ENCODE data around the gene TMEM231.
A peak's percentile ranks its signal among the peaks of the same experiment; 100 is the strongest.

Gene TMEM231

DNA sequence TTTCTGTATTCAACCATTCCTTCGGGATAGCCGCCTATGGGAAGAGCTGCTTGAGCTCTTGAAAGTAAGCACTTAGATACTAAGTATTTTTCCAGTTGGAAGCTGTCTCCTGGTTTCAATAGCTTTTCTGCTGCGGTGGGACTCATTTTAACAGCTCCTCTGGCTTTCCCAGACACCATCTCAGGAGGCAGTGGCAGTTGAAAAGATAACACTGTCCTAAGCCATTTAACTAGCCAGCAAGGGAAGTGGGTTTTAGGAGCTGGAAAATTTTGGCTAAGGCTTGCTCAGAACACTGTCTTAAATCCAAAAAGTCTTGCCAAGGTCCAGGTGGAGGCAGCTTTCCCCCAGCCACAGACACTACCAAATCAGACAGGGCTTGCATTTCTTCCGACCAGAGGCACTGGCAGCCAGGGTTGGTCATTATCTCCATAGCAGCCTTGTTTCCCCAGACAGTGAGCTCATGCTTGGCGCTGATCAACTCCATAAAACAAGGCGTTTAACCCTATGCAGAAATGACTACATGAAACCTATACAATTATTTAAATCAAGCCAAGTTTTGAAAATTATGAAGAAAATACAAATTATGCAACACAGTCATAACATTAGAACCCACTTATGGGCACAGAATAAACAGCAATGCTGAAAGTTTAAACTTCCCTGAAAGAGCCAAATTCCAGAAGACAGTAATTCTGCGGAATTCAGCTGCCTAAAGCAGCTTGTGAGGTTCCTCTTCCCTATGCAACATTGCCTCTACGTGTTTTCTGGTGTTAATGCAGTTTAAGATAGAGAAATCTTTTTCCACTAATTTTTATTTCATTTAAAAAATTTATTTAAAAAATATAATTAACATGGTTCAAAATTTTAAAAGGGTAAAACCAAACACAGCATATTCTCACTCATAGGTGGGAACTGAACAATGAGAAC lies 35.1 kb upstream of the TMEM231 start:
- DNase-seq (ENCODE audit: low spot score) = no peak

GRCh38 chr16:75589306-75589705 lies 33.3 kb upstream of the TMEM231 start:
- no peak for DNase-seq (ENCODE audit: low spot score)
- TF ChIP-seq, protein P1, sequence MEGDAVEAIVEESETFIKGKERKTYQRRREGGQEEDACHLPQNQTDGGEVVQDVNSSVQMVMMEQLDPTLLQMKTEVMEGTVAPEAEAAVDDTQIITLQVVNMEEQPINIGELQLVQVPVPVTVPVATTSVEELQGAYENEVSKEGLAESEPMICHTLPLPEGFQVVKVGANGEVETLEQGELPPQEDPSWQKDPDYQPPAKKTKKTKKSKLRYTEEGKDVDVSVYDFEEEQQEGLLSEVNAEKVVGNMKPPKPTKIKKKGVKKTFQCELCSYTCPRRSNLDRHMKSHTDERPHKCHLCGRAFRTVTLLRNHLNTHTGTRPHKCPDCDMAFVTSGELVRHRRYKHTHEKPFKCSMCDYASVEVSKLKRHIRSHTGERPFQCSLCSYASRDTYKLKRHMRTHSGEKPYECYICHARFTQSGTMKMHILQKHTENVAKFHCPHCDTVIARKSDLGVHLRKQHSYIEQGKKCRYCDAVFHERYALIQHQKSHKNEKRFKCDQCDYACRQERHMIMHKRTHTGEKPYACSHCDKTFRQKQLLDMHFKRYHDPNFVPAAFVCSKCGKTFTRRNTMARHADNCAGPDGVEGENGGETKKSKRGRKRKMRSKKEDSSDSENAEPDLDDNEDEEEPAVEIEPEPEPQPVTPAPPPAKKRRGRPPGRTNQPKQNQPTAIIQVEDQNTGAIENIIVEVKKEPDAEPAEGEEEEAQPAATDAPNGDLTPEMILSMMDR (IDR thresholded peaks at IDR 0.05; ENCODE audit: borderline replicate concordance, control extremely low read depth, extremely low read depth, insufficient read depth, missing control alignments) = no peak
- in situ Hi-C loops (cut with MboI; ENCODE audit: low sequenced_read_pairs, unreplicated experiment) = no loop called here

More for the DNA sequence above, 35.1 kb upstream of the TMEM231 start:
- in situ Hi-C loops (cut with MboI; ENCODE audit: low sequenced_read_pairs, unreplicated experiment) = no loop called here
- TF ChIP-seq, protein P1 (IDR thresholded peaks at IDR 0.05; ENCODE audit: borderline replicate concordance, control extremely low read depth, extremely low read depth, insufficient read depth, missing control alignments) = no peak

DNA sequence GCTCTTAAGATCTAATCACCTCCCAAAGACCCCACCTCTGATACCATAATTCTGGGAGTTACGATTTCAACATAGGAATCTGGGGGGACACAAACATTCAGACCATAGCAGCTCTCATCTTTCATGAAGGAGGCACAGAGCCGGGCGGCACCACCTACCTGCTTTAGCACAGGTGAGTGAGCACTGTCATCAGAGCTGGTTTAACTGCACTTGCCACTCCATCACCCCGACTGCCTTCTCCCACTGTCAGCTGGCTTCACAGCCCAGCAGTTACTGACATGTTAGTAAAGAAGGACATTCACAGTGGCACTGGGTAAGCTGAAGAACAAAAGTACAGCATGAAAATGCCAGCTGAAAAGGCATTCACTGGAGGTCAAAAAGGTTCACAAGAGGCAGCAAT lies 32.7 kb upstream of the TMEM231 start:
- DNase-seq (ENCODE audit: low spot score) = no peak
- TF ChIP-seq, protein P1 (IDR thresholded peaks at IDR 0.05; ENCODE audit: borderline replicate concordance, control extremely low read depth, extremely low read depth, insufficient read depth, missing control alignments) = no peak
- in situ Hi-C loops (cut with MboI; ENCODE audit: low sequenced_read_pairs, unreplicated experiment) = no loop called here

DNA sequence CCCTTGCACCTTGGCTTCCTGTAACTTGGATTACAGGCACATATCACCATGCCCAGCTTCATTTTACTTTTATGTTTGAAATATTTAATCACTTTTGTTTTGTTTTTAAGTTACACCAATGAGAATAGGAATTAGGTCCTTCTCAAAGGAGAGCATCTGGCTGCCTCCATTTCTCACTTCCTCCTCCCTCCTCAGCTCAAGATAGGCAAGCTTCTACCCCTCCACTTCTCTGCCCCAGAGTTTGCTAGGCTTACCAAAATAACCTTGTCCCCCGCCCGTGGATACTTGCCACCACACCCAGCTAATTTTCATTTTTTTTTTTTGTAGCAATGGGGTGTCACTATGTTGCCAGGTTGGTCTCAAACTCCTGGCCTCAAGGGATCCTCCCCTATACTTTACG lies 28.1 kb upstream of the TMEM231 start:
- in situ Hi-C loops (cut with MboI; ENCODE audit: low sequenced_read_pairs, unreplicated experiment) = no loop called here
- TF ChIP-seq, protein P1 (IDR thresholded peaks at IDR 0.05; ENCODE audit: borderline replicate concordance, control extremely low read depth, extremely low read depth, insufficient read depth, missing control alignments) = no peak
- DNase-seq (ENCODE audit: low spot score) = no peak

DNA sequence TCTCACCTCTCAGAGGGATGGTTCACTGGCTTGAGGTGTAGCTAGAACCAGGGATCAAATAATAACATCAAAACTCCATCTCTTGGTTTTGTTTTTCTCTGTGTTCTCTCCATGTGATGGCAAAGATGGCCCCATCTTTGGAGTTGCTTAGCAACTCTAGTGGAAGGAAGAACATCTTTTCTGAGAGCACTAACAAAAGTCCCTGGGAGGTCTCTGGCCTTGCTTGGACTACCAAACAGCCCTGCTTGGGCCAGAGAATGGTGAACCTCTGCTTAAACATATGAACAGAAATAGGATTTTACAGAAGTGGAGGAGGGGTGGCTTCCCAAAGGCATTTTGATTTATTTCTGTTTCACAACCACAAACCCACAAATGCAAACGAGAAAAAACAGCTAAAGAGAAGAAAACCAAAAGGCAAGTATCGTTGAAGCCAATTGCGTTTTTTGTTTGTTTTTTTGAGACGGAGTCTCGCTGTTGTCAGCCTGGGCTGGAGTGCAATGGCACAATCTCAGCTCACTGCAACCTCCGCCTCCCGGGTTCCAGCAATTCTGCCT lies 23.3 kb upstream of the TMEM231 start:
- TF ChIP-seq, protein P1 (IDR thresholded peaks at IDR 0.05; ENCODE audit: borderline replicate concordance, control extremely low read depth, extremely low read depth, insufficient read depth, missing control alignments) = no peak
- in situ Hi-C loops (cut with MboI; ENCODE audit: low sequenced_read_pairs, unreplicated experiment) = no loop called here
- DNase-seq (ENCODE audit: low spot score) = peak; percentile 35

DNA sequence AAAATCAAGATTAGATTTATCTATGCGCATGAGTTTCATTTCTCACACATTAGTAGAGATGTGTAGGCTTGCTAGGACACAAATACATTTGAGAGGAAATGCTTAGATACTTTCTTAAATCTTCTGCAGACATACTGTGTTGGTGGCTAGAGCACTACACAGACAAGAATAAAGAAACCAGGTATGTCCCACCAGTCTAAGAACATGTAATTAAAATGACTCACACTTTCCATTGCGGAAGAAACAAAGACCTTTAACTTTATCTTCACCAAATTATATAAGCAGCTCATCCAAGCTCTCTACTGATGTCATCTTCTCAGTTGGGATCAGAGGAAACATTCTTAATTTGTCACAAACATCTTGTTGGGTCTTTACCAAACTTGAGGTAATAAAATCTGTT lies 22.7 kb upstream of the TMEM231 start:
- TF ChIP-seq, protein P1 (IDR thresholded peaks at IDR 0.05; ENCODE audit: borderline replicate concordance, control extremely low read depth, extremely low read depth, insufficient read depth, missing control alignments) = no peak
- in situ Hi-C loops (cut with MboI; ENCODE audit: low sequenced_read_pairs, unreplicated experiment) = no loop called here
- no peak for DNase-seq (ENCODE audit: low spot score)
